ENCODE measurements around the gene SPAAR. TPM values are rescaled to one million over a fixed set of nuclear protein-coding genes. Genes with fewer than 3 reads are reported as not detected.

The SPAAR gene
- total RNA-seq, 1 experiment from 2014 or later: not detected

GRCh38 chr9:35944173-35944572 lies 34.9 kb downstream of the SPAAR start:
- TF ChIP-seq SIN3A (IDR thresholded peaks at IDR 0.05; ENCODE audit: borderline replicate concordance, insufficient read depth, low read depth, low read length) (no peak), POLR2AphosphoS5 (IDR thresholded peaks at IDR 0.05; ENCODE audit: low read depth, low read length) (no peak)
- TF ChIP-seq, protein P1, sequence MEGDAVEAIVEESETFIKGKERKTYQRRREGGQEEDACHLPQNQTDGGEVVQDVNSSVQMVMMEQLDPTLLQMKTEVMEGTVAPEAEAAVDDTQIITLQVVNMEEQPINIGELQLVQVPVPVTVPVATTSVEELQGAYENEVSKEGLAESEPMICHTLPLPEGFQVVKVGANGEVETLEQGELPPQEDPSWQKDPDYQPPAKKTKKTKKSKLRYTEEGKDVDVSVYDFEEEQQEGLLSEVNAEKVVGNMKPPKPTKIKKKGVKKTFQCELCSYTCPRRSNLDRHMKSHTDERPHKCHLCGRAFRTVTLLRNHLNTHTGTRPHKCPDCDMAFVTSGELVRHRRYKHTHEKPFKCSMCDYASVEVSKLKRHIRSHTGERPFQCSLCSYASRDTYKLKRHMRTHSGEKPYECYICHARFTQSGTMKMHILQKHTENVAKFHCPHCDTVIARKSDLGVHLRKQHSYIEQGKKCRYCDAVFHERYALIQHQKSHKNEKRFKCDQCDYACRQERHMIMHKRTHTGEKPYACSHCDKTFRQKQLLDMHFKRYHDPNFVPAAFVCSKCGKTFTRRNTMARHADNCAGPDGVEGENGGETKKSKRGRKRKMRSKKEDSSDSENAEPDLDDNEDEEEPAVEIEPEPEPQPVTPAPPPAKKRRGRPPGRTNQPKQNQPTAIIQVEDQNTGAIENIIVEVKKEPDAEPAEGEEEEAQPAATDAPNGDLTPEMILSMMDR (IDR thresholded peaks at IDR 0.05): no peak
- Histone ChIP-seq H3K4me3 (ENCODE audit: low read depth in 2 of 2, low read length in 2 of 2) (no peak overlapping the region), H3K27me3 (ENCODE audit: control insufficient read depth, insufficient read depth, low read length) (no peaks in the 10 kb centered on the region), H3K36me3 (ENCODE audit: control insufficient read depth, insufficient read depth, low read length) (no peaks in the 10 kb centered on the region), H3K27ac (ENCODE audit: low read length) (no peak overlapping the region), H3K9me3 (ENCODE audit: control insufficient read depth, insufficient read depth, low read depth, low read length) (no peaks in the 10 kb centered on the region), H3K4me1 (ENCODE audit: control insufficient read depth, insufficient read depth, low read length) (no peaks in the 10 kb centered on the region)
- in situ Hi-C loops (cut with HindIII; ENCODE audit: low pct_unique_long_range_greater_than_20kb, low sequenced_read_pairs): no loop called here
- no peak for ATAC-seq
- CTCF ChIA-PET: interaction anchor here (0.6 to 1.8 kb wide), 4 partner anchors 41 to 221 kb away, joined by 3 to 10 read pairs (median 7); no protein-coding TSS in a partner anchor
- POLR2A ChIA-PET: no interaction called here
- DNase-seq (ENCODE audit: low read depth, low spot score): no peak
- no TSS peak for BruUV-seq (replicated peaks)
- intact Hi-C loops (cut with micrococcal nuclease; ENCODE audit: unreplicated experiment): no loop called here

DNA sequence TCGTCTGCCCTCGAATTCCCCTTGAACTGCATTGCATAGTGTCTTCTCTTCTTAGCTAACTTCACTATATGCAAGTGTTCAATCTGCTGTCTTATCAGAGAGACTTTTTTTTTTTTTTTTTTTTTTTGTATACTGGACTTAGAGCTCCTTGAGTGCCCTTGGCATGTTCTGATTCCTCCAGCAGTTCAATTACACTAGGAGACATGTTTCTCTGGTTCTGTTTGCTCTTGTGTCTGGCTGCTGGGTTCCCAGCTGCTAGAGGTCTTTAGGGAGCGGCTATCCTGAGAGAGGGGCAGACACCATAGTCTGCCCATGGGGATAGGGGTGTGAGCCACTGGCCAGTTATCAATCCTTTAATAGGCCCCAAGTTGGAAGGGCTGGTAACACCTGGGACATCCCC lies 35.6 kb downstream of the SPAAR start:
- CTCF ChIA-PET: interaction anchor here (0.6 to 1.8 kb wide), 5 partner anchors 38 to 220 kb away, joined by 3 to 10 read pairs (median 6); no protein-coding TSS in a partner anchor
- TF ChIP-seq, protein P1 (IDR thresholded peaks at IDR 0.05): no peak
- TF ChIP-seq POLR2AphosphoS5 (IDR thresholded peaks at IDR 0.05; ENCODE audit: low read depth, low read length) (no peak), TCF7L2 (IDR thresholded peaks at IDR 0.05; ENCODE audit: low read depth, low read length) (no peak), REST (IDR thresholded peaks at IDR 0.05; ENCODE audit: insufficient read depth in 1 of 2, low read depth in 2 of 2, low read length in 1 of 2) (no peak), SIN3A (IDR thresholded peaks at IDR 0.05; ENCODE audit: borderline replicate concordance, insufficient read depth, low read depth, low read length) (no peak)
- ATAC-seq (no peak; the same call in 1 of the 2 replicates), DNase-seq (ENCODE audit: low read depth, low spot score) (no peak)
- no peaks in the 10 kb centered on the region for H3K36me3 ChIP-seq (ENCODE audit: control insufficient read depth, insufficient read depth, low read length)
- H3K4me1 ChIP-seq (ENCODE audit: control insufficient read depth, insufficient read depth, low read length): no peaks in the 10 kb centered on the region
- H3K27me3 ChIP-seq (ENCODE audit: control insufficient read depth, insufficient read depth, low read length): no peaks in the 10 kb centered on the region
- intact Hi-C loops (cut with micrococcal nuclease; ENCODE audit: unreplicated experiment): loop anchor here (5.0 kb wide), 1 partner anchor 43 kb away; no protein-coding TSS in a partner anchor
- no peak overlapping the region for H3K4me3 ChIP-seq (ENCODE audit: low read depth in 2 of 2, low read length in 2 of 2)
- BruUV-seq (replicated peaks): no TSS peak
- POLR2A ChIA-PET: no interaction called here
- no peak overlapping the region for H3K27ac ChIP-seq (ENCODE audit: low read length)
- H3K9me3 ChIP-seq (ENCODE audit: control insufficient read depth, insufficient read depth, low read depth, low read length): no peaks in the 10 kb centered on the region
- in situ Hi-C loops (cut with HindIII; ENCODE audit: low pct_unique_long_range_greater_than_20kb, low sequenced_read_pairs): no loop called here

All from Panc1 (cell line).